Breast epithelium (tissue), 3 donors: ENCODE data around the gene LMO2.

Experiments used
- CTCF ChIP-seq, 3 donors: fragments of 450-650 bp; IDR thresholded peaks; one replicate each; pipeline ENCODE4 v1.5.1; 2016 to 2017; ENCODE audit warnings: antibody characterized with exemption in 3 of 3, mild to moderate bottlenecking in 3 of 3, moderate library complexity in 3 of 3
- POLR2A ChIP-seq: fragments of 450-650 bp; IDR thresholded peaks from one replicate; pipeline ENCODE4 v1.6.1; 2016; ENCODE audit warnings: antibody characterized with exemption, mild to moderate bottlenecking, moderate library complexity

GRCh38 chr11:33867561-33867960, 24.3 kb downstream of the LMO2 start:
- TF ChIP-seq POLR2A (no peak), CTCF (IDR thresholded peaks at IDR 0.05) (no peak)
